Adrenal gland (tissue), 12 donors: ENCODE results near the gene DSG1. TPM values are rescaled to one million over a fixed set of nuclear protein-coding genes. Genes with fewer than 3 reads are reported as not detected.

ENCODE experiments used
- DNase-seq, 7 donors: peaks; one replicate each; pipeline ENCODE4 v3.0.0-alpha.2; 2019 to 2020
- H3K27ac ChIP-seq, 5 donors: fragments of 200-600 bp; sonication (generic) in 4 of 5; 1 replicate in 3 of 5; 2 replicates in 2 of 5; pipeline versions ENCODE4 v1.5.1 to v1.8.0; 2016 to 2020; ENCODE audit warnings: mild to moderate bottlenecking in 1 of 5
- H3K27me3 ChIP-seq: fragments of 200-600 bp; 2 replicates; pipeline ENCODE4 v1.8.0; 2021
- H3K36me3 ChIP-seq, 2 donors: fragments of 200-600 bp; replicated peaks in 1 of 2; 1 replicate in 1 of 2; 2 replicates in 1 of 2; pipeline versions ENCODE4 v1.5.1 to v1.8.0; 2018 to 2022
- H3K4me1 ChIP-seq, 2 donors: fragments of 200-600 bp; replicated peaks in 1 of 2; 1 replicate in 1 of 2; 2 replicates in 1 of 2; pipeline versions ENCODE4 v1.5.1 to v1.8.0; 2018 to 2021
- H3K4me3 ChIP-seq, 4 donors: fragments of 200-600 bp; sonication (generic) in 3 of 4; one replicate each; pipeline ENCODE4 v1.5.1; 2016 to 2018
- H3K9me3 ChIP-seq, 3 donors: fragments of 200-600 bp; sonication (generic) in 1 of 3; replicated peaks in 1 of 3; 1 replicate in 2 of 3; 2 replicates in 1 of 3; pipeline versions ENCODE4 v1.5.1 to v1.8.0; 2016 to 2021
- POLR2A ChIP-seq, 2 donors: fragments of 450-650 bp; IDR thresholded peaks; one replicate each; pipeline ENCODE4 v1.6.1; 2017; ENCODE audit warnings: antibody characterized with exemption in 2 of 2, mild to moderate bottlenecking in 2 of 2, moderate library complexity in 1 of 2
- WGBS, 4 donors: extraction: QIAGEN DNeasy Blood & Tissue Kit in 2 of 4; methylation state at CpG; one replicate each; pipeline versions ENCODE4 v1.1.5 to v1.1.7; 2013 to 2017; 5-methylcytosine and 5-hydroxymethylcytosine counted together
- intact Hi-C, 2 donors: fragments of 100-400 bp; cut with DNase I; formaldehyde crosslinking; loops; one replicate each; pipeline versions ENCODE4 v1.14.1 to v1.15.0; 2022 to 2023
- polyA plus RNA-seq, 3 donors: library from polyadenylated mRNA; stranded (reverse); fragments of 200-250 nt in 2 of 3; fragments of 350-450 nt in 1 of 3; fragmentation: Illumina TruSeq in 1 of 3; extraction: RNeasy Lipid Tissue Mini Kit (QIAGEN cat#74804) in 1 of 3; gene quantifications; one replicate each; pipeline ENCODE4 v1.2.3, GENCODE V29; 2013 to 2014
- total RNA-seq, 9 donors: library from RNA; depleted of rRNA in 4 of 9; stranded (reverse); fragments of >200 nt in 4 of 9; fragments of 120-200 nt in 1 of 9; fragmentation: NEBNext Ultra II Directional in 1 of 9; extraction: Animal tissue kit (Norgen Biotek cat#: 25700) in 1 of 9; gene quantifications; one replicate each; pipeline versions ENCODE4 v1.1.0 to v1.2.4, GENCODE V29; 2013 to 2023
- TF ChIP-seq, protein P1 (sequence below), 6 experiments: fragments of 450-650 bp in 4 of 6; fragments of 200-600 bp in 2 of 6; sonication (generic) in 1 of 6; IDR thresholded peaks; 1 replicate in 5 of 6; 2 replicates in 1 of 6; pipeline versions ENCODE4 v1.5.1 to v1.8.0; 2016 to 2021; ENCODE audit warnings: antibody characterized with exemption in 6 of 6, mild to moderate bottlenecking in 2 of 6, moderate library complexity in 1 of 6
- donor health status: healthy with polysubstance abuse.
- donor health status: Bipolar disorder and iron deficiency.
- donor health status: DM: yes; HTN: yes; CAD: no.
- donor health status: DM: no; HTN: no; CAD: no.
- donor health status: DM: no; HTN: no; CAD: no.
- donor health status: DM: yes; HTN: yes; CAD: no.

Gene DSG1
- total and polyA plus RNA-seq, 12 donors, result 0.03 TPM; not detected in 11

DNA sequence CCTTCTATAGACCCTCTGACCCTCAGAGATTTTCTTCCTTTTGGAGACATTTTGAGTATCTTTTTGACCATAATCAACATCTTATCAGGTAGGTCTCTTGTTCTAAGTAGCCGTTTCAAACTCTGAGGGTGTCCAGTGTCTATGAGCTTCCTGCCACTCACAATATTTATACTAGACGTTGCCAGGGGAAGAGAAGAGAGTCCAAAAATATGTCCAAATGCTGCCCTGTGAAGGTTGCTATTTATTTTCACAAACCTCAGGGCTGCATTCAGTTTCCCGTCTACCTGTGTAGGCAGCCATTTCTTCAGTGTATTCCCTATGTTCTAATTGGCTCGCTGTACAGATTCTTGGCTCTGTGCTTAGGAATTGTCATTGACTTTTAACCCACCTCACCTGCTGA is 986 bp upstream of the DSG1 start:
- Histone ChIP-seq H3K27ac (no peak overlapping the region), H3K4me1 (no peaks in the 10 kb centered on the region), H3K4me3 (no peak overlapping the region), H3K27me3 (no peaks in the 10 kb centered on the region), H3K9me3 (no peaks in the 10 kb centered on the region), H3K36me3 (no peaks in the 10 kb centered on the region)
- WGBS, 4 donors, result 52 to 56% (median 55%) methylated on average over 4 of the region's 4 CpGs
- intact Hi-C loops, result no loop called here
- TF ChIP-seq POLR2A (IDR thresholded peaks at IDR 0.05), result no peak
- TF ChIP-seq, protein P1, sequence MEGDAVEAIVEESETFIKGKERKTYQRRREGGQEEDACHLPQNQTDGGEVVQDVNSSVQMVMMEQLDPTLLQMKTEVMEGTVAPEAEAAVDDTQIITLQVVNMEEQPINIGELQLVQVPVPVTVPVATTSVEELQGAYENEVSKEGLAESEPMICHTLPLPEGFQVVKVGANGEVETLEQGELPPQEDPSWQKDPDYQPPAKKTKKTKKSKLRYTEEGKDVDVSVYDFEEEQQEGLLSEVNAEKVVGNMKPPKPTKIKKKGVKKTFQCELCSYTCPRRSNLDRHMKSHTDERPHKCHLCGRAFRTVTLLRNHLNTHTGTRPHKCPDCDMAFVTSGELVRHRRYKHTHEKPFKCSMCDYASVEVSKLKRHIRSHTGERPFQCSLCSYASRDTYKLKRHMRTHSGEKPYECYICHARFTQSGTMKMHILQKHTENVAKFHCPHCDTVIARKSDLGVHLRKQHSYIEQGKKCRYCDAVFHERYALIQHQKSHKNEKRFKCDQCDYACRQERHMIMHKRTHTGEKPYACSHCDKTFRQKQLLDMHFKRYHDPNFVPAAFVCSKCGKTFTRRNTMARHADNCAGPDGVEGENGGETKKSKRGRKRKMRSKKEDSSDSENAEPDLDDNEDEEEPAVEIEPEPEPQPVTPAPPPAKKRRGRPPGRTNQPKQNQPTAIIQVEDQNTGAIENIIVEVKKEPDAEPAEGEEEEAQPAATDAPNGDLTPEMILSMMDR (IDR thresholded peaks at IDR 0.05), result no peak
- no peak for DNase-seq

DNA sequence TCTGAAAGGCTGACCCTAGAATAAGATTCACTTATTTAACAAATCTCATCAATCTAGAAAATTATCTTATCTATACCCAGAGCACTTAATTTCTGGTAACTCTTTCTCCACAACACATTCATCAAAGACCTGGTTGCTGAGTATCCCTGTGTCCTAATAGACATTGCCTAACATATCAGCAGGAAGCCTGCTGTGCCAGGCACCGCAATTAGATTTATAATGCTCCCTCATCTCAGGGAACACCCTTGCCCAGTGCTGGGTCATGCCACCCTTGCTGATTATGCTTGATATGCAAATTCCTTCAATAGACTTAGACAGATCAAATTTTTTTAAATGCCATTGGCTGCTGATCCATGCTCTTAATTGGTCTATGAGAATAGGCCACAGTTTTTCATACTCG is 3.8 kb downstream of the DSG1 start:
- Histone ChIP-seq H3K36me3 (no peaks in the 10 kb centered on the region), H3K4me1 (no peaks in the 10 kb centered on the region), H3K27me3 (no peaks in the 10 kb centered on the region), H3K27ac (no peak overlapping the region), H3K9me3 (peaks cover 0 to 4% (median 0%) of the 10 kb centered on the region in 3 donors), H3K4me3 (no peak overlapping the region)
- DNase-seq, result no peak
- TF ChIP-seq, protein P1 (IDR thresholded peaks at IDR 0.05), result no peak
- TF ChIP-seq POLR2A (IDR thresholded peaks at IDR 0.05), result no peak
- WGBS, 4 donors, result 35 to 77% (median 54%) methylated on average over 2 of the region's 2 CpGs
- intact Hi-C loops, result no loop called here

DNA sequence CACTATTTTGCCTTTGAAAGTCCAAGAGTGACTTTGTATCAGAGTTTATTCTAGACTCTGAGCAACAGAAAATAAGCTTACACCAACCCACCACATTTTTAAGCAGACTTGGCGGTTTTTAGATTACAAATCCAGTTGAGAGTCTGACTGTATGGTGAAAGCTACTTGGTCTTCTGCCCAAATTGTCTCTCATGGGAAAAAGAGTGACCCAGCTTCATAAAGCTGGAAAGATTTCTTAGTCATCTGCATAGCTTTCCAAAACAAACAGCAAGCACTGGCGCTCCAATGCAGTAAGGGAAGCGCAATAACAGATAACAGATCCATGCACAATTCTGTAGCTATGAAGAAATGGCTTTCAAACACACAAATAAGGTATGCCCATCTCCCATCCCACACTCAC is 7.1 kb downstream of the DSG1 start:
- intact Hi-C loops, result no loop called here
- H3K27ac ChIP-seq, result no peak overlapping the region
- WGBS, 4 donors, result 65 to 82% (median 75%) methylated on average over 3 of the region's 3 CpGs

DNA sequence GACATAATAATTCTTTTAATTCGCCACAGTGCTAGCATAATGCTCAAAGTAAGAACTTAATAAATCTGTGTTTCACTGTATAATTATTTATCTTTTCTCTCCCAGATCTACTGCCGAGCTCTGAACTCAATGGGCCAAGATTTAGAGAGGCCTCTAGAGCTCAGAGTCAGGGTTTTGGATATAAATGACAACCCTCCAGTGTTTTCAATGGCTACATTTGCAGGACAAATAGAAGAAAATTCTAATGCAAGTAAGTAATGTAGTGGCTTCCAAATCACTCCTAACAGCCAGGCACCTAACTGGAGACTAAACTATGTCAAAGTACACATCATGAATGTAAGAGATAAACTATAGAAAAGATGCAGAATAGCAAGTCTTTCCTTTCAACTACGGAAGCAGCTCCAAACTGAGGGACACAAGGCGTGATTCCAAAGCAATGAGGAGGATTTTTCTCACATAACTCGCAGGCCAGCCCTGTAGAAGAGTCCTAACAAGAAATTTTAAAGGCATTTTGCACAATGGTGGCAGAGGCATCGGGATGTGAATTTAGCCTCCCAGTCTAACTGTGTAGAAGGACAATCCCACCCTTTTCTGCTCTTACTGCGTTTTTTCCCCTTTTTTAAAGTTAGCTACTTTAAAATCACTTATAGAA is 12.0 kb downstream of the DSG1 start:
- Histone ChIP-seq H3K4me1 (no peaks in the 10 kb centered on the region), H3K9me3 (no peaks in the 10 kb centered on the region), H3K4me3 (no peak overlapping the region), H3K27ac (no peak overlapping the region), H3K27me3 (no peaks in the 10 kb centered on the region), H3K36me3 (no peaks in the 10 kb centered on the region)
- TF ChIP-seq, protein P1 (IDR thresholded peaks at IDR 0.05), result no peak
- TF ChIP-seq POLR2A (IDR thresholded peaks at IDR 0.05), result no peak
- intact Hi-C loops, result no loop called here
- no peak for DNase-seq
- 56 to 72% (median 63%) methylated on average over 7 of the region's 7 CpGs for WGBS, 4 donors

More for the DNA sequence above, 7.1 kb downstream of the DSG1 start:
- Histone ChIP-seq H3K9me3 (peaks cover 0 to 4% (median 0%) of the 10 kb centered on the region in 3 donors), H3K4me1 (no peaks in the 10 kb centered on the region), H3K4me3 (no peak overlapping the region), H3K36me3 (no peaks in the 10 kb centered on the region), H3K27me3 (no peaks in the 10 kb centered on the region)
- no peak for TF ChIP-seq POLR2A (IDR thresholded peaks at IDR 0.05)
- TF ChIP-seq, protein P1 (IDR thresholded peaks at IDR 0.05), result no peak
- DNase-seq, result peak in 1 of 7 donors; percentile 3
